Daoy (cell line): ENCODE results near the gene ZNHIT6. TPM values are rescaled to one million over a fixed set of nuclear protein-coding genes. Genes with fewer than 3 reads are reported as not detected.

ENCODE experiments used
- DNase-seq: peaks from one replicate; pipeline ENCODE4 v3.0.0-alpha.2; 2015; ENCODE audit warnings: low read depth
- total RNA-seq: library from RNA; depleted of rRNA; stranded (reverse); fragments of >200 nt; shearing (Covaris generic); gene quantifications from 2 replicates; pipeline ENCODE4 v1.2.3, GENCODE V29; 2014

The ZNHIT6 gene
- total RNA-seq, 1 experiment from 2014 or later, result 43.4 TPM

DNA sequence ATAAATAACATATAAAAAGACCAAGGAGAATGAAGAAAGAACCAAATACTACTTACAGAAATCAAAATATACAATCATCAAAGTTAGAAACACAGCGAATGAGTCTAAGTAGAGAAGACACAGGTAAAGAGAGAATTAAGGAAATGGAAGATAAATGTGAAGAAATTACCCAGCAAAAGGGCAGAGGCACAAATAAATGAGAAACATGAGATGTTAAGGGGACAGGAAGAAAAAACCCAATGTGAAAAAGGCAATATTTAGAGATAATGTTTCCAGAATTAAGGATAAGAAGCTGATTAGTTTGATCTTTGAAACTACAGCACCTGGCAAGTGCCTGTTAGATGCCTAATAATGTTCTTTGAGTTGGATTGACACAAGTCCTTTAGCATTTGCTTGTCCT, 86.8 kb downstream of the ZNHIT6 start:
- no peak for DNase-seq

DNA sequence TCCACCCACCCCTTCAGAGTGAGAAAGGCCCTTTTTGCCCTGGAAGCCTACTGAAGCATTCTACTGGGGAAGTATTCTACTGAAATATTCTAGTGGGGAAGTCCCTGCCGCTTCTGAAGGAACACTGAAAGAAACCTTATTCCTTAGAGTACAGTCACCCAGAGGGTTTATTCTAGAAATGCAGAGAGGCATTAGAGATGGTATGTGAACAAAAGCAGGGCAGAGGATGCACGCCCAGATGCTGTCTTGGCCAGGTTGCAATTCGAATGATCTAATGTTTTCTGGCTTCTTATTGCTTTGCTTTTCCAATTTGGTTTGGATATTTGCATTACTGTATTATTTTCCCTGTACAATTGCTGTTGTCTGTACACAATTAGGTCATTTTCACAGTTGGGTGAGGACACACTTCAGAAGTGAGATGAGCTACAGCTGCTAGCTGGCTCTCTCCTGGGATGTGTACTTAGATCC, 90.6 kb downstream of the ZNHIT6 start:
- DNase-seq, result no peak

- no peak for DNase-seq
These were observed 91.5 kb downstream of the ZNHIT6 start for GRCh38 chr1:85616736-85617135.

DNA sequence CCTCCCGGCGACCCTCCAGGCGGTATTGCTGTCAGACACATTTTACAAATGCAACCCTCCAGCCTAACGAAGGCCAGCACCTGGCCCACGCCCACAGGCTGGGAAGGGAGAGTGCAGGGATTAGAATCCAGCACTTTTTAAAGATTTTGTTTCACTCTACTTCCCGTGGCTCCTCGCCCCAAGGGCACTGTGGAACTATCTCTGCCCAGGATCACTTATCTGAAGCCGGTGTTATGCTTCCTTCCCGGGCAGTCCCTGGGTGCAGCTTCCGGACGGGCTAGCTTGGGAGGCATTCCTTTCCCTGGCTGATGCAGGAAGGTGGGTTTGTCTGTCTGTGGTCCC, 91.9 kb downstream of the ZNHIT6 start:
- no peak for DNase-seq

DNA sequence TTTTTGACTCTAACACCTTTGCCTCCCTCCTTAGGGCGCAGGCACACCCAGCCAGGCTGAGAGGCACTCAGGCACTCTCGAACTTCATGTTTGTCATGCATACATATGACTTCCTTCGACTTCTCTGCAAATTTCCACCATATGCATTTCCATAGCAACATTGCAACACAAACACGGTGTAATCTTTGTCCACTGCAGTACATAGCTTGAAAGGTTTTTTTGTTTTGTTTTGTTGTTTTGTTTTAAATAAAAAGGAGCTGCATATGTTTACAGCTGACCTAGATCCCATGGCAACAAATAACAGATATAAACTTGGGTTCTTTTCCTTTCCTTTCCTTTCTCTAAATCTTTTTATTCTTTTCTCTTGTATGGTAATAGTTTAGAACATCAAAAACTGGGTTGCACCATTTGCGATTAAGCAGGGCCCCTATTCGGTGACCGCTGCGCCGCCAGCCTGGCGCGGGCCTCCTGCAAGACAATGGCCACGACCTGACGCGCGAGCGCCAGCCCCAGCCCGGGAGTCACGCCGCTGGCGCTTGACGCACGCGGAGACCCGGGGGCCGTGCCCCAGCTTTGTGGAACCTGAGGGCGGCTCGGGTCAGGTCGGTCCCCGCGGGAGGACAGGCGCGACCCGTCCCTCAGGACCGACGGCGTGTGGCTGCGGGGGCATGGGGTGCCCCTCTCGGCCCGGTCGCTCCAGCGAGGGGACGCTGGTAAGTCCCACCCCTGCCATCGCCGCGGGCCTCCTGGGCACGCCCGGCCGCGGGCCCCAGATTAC, 92.5 kb downstream of the ZNHIT6 start:
- DNase-seq, result no peak

DNA sequence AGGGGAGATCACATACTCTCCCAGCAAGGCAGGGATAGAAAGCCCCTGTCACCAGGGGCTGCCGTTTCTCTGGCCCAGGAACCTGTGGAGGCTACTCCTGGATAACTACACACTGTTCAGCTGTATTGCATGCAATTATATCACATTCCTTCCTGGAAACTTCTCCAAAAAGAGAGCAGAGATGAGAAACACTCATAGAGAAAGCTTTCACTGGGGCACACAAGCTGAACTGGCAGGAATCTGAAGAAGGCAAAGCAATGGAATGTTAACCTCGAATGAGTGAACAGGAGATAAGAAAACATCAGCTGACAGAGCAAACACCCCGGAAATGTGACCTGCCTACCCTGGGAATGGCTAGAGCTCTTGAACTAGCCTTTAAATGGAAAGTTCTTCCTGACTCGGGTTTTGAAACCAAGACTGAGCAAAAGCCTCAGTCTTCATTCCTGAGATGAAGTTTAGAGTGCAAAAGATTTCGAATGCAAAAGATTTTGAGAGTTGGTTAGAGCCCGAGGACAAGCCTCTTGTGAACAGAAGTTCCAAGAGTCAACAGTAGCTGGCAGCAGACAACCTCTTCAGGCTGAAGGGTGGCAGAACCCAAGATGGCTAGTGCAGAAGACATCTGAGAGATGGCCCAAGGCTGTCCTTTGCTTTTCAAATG, 95.4 kb downstream of the ZNHIT6 start:
- peak; percentile 90 for DNase-seq

DNA sequence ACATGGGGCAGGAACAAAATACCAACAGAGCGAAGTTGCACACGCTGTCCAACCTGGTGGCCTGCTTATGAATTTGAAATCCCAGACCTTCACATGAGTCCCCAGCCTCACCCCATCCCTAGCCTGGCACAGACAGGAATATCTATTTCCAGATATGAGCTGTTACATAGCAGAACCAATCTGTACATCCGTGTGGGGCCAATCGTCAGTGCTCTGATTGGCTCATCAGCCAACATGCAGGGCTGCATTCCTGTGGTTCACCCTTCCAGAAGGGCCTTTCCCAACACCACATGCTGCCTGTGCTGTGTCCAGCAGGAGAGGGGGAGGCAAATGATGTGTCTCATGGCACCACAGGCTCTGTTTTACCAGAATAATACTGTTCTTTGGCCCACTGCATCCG, 96.4 kb downstream of the ZNHIT6 start:
- DNase-seq, result peak; percentile 100

DNA sequence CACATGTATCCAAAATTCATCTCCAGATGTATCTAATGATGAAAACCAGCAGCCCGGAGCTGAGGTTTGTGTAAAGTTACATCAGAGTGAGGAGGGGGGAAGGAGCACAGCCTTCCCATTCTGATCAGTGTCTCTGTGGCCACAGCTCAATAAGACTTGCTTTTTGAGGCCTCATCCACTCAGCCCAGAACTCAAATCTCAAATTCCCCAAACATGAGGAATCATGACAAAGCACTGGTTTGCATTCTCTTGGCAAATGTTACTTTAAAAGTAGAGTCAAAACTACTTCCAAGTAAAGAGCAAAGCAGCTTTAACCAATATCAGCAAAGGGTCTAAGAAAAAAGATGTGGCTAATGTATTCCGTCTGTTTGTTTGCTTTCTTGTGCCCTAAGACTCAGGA, 96.8 kb downstream of the ZNHIT6 start:
- DNase-seq, result peak; percentile 72

- DNase-seq, result no peak
These were observed 98.3 kb downstream of the ZNHIT6 start for GRCh38 chr1:85609976-85610375.

GRCh38 chr1:85608851-85609250, 99.4 kb downstream of the ZNHIT6 start:
- no peak for DNase-seq

- DNase-seq, result peak; percentile 46
These were observed 100.3 kb downstream of the ZNHIT6 start for GRCh38 chr1:85607921-85608265.

DNA sequence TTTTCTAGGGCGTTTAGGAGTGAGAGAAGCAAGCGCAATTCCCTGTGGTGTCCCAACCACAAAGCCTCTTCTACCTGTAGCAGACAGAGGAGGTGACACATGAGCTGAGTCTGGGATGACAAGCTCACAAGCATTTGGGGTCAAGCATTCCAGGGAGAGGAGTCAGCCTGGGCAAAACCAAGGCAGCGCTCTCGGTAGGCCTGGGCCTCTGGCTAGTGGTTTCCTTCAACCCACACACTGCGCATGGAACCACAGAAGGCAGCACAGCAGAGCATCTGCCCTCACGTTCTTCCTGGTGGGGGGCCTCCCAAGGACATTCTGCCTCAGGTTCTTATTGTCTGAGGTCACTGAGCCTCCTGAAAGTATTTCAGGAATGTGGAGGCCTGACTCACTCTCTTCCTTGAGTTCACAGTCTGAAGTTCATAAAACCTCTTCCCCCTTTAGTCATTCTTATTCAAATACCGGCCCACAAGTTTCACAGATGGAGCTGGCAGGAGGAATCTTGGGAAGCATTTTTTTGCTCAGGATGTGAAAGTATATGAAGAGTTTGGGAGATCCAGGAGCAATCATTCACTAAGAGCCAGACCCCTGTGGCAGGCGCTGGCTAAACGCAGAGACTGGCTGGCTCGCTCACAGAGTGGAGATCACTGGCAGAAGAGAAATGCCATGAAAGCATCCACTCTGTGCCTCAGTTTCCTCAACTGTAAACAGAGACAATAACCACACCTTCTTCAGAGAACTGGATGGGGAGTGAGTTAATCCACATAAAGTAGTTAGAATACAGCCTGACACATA, 100.9 kb downstream of the ZNHIT6 start:
- peak; percentile 100 for DNase-seq

DNA sequence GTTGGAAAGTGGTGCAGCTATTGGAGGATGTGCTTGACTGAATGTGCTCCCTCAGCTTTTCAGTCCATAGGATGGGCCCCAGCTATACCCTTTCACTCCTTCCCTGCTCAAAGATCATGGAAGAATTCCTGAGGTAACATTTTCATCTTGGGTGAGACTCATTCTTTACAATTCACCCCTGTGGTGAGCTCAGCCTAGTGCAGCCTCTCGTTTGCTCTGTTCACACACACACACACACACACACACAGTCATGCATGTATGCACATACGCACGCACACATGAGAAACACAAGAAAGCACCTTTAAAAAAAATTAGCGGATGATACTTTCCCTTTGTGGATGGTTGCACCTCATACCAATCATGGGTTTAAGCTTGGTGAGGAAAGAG, 101.8 kb downstream of the ZNHIT6 start:
- DNase-seq, result peak; percentile 63

- DNase-seq, result peak; percentile 49
These were observed 102.5 kb downstream of the ZNHIT6 start for GRCh38 chr1:85605484-85606413.

DNA sequence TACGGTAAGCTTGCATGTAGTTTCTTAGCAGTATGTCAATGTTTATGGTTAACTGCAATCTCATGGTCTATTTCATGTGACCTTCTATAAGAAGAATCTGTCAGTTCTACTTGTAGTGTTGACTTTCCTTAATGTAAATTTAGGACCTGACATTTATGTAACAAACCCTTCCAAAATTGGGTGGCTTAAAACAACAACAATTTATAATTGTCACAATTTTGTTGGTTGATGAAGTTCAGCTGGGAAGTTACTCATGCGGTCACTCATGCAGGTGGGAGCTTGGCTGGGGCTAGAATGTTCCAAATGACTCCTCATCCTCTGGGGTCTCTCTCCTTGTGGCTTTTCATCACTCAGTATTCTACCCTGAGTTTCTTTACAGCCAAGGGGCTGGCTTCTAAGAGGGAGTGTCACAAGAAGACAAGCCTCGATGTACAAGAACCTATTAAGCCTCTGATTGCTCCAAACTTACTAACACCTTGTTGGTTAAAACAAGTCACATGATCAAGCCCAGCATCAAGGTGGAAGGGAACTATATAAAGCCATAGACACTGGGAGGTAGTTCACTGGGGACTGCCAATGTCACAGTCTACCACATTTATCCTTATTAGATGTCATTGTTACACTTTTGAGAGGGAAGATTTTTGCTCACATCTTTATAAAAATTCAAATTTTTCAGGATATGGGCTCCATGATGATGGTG, 103.8 kb downstream of the ZNHIT6 start:
- DNase-seq, result no peak

DNA sequence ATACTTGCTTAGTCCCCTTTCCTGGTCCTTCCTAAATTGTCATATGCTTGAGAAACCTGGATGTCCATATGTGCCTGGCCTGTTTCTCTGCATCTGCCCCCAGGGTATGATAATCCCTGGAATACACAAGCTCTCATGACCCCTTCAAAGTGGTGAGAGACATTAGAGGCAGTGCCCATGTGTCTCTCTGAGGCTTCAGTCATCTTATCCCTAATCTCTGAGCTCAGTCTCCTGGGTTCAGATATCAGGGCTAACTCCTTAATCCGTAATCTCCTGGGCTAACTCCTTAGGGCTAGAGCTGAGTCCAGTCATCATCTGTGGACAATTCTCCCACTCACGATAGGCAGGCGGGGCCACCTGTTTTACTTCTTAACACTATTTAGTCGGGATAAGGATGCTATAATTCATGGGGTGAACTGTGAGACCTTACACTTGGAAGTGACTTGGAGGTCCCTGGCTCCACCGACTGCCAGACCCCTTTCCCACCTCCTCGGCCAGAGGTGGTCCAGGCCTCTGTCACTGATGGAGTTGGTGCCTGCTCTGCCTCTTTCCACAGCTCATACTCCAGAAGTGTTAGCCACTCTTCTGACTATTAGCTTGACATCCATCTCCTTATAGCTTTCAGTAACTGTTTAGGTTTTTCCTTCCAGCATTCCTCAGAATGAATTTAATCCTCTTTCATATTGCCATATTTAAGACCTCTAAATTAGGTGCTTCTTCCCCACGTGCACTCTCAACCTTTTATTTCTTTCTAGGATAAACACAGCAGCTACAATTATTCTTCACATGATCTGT, 105.0 kb downstream of the ZNHIT6 start:
- DNase-seq, result no peak

DNA sequence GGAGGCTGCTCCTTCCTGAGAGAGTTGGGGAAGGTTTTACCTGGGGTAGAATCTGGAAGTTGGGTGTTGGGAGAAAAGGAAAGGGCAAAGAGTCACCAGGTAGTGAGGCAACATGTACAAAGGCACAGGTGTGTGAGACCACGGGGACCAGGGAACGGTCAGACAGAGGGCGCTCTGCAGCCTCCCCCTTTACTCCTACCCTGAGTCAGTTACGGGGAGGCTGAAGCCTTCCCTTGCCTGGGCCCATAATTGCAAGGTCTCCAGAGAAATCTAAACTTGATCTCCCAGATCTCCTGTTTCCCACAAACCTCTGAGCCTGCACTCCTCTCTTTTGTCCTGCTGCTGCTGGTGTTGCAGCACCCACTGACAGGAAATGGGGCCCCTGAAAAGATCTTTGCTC, 105.7 kb downstream of the ZNHIT6 start:
- no peak for DNase-seq

- DNase-seq, result no peak
These were observed 106.3 kb downstream of the ZNHIT6 start for GRCh38 chr1:85601901-85602300.

GRCh38 chr1:85599681-85600080, 108.6 kb downstream of the ZNHIT6 start:
- no peak for DNase-seq
